A673 (cell line): ENCODE data around the gene FERD3L.

Experiments used
- EZH2 ChIP-seq: fragments of 200-600 bp; sonication (generic); IDR thresholded peaks from 2 replicates; pipeline ENCODE4 v1.6.1; 2017; ENCODE audit warnings: borderline replicate concordance, low read depth, mild to moderate bottlenecking, mixed read lengths, antibody characterized with exemption, low read length; ENCODE audit not compliant: poor library complexity, severe bottlenecking
- TF ChIP-seq, protein P1 (sequence below): fragments of 300-800, 200-600 bp; sonication (generic); conservative IDR thresholded peaks from 2 replicates; pipeline ENCODE4 v1.5.1; 2017; ENCODE audit warnings: low read depth, mild to moderate bottlenecking, antibody characterized with exemption, low read length, moderate library complexity, mixed read lengths

DNA sequence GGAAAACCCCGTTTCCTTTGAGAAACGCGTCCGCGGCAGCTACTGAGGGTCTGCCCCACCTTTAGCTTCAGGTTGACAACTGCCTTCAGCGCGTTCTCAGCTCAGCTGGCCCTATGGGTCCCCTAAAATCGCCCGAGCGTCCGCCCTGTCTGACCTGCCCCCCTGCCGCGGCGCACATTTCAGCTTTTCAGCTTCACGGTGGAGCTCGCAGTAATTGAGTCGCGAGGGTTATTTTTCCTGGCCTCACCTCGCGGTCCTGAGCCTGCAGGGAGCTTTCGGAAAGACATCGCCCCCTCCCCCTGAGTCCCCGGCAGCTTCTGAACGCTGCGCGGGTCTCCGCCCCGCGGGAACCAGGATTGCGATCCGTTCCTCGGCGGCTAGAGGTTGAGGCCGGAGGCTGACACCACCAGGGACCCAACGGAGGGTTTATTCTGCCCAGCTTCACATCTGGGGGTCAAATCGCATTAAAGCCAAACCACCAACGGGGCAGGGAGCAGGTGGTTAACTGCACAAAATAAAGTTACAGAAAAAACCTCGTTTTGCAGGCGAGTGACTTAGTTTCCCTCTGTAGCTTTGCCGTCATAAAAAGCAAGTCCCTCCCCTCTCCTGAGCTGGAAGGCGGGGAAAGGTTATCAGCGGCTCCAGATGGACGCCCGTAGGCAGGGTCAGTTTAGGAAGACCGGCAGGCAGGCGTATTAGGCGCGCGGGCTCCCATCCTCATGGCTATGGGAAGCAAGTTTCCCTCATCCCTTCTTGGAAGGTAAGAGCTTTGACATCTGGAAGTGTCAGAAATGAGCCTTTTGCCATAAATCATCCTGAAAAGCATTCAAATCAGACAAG is 38.8 kb downstream of the FERD3L start:
- TF ChIP-seq, protein P1, sequence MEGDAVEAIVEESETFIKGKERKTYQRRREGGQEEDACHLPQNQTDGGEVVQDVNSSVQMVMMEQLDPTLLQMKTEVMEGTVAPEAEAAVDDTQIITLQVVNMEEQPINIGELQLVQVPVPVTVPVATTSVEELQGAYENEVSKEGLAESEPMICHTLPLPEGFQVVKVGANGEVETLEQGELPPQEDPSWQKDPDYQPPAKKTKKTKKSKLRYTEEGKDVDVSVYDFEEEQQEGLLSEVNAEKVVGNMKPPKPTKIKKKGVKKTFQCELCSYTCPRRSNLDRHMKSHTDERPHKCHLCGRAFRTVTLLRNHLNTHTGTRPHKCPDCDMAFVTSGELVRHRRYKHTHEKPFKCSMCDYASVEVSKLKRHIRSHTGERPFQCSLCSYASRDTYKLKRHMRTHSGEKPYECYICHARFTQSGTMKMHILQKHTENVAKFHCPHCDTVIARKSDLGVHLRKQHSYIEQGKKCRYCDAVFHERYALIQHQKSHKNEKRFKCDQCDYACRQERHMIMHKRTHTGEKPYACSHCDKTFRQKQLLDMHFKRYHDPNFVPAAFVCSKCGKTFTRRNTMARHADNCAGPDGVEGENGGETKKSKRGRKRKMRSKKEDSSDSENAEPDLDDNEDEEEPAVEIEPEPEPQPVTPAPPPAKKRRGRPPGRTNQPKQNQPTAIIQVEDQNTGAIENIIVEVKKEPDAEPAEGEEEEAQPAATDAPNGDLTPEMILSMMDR, result no peak
- TF ChIP-seq EZH2, result no peak
